Nephron (organoid): ENCODE results near the gene C1QTNF1.

Source experiments
- H3K27ac Mint-ChIP-seq, 3 experiments: 2 replicates each; pipeline ENCODE4 v1.8.0; 2020; ENCODE audit warnings: mixed read lengths in 3 of 3, mild to moderate bottlenecking in 2 of 3, moderate library complexity in 1 of 3
- H3K27me3 Mint-ChIP-seq: 2 replicates; pipeline ENCODE4 v1.8.0; 2021; ENCODE audit warnings: low read depth, mild to moderate bottlenecking, moderate library complexity, mixed read lengths
- H3K36me3 Mint-ChIP-seq: 2 replicates; pipeline ENCODE4 v1.8.0; 2020; ENCODE audit warnings: low read depth, mixed read lengths
- H3K4me1 Mint-ChIP-seq: 2 replicates; pipeline ENCODE4 v1.8.0; 2020; ENCODE audit warnings: mixed read lengths
- H3K4me3 Mint-ChIP-seq, 3 experiments: 2 replicates each; pipeline ENCODE4 v1.8.0; 2020; ENCODE audit warnings: mild to moderate bottlenecking in 3 of 3, mixed read lengths in 3 of 3, moderate library complexity in 2 of 3
- H3K9me3 Mint-ChIP-seq: 2 replicates; pipeline ENCODE4 v1.8.0; 2020; ENCODE audit warnings: mixed read lengths
- CTCF ChIP-seq, 3 experiments: fragments of 200-600 bp; sonication (generic); IDR thresholded peaks; one replicate each; pipeline ENCODE4 v1.5.0; 2021; ENCODE audit warnings: antibody characterized with exemption in 3 of 3; ENCODE audit not compliant: unreplicated experiment in 3 of 3

Gene C1QTNF1

DNA sequence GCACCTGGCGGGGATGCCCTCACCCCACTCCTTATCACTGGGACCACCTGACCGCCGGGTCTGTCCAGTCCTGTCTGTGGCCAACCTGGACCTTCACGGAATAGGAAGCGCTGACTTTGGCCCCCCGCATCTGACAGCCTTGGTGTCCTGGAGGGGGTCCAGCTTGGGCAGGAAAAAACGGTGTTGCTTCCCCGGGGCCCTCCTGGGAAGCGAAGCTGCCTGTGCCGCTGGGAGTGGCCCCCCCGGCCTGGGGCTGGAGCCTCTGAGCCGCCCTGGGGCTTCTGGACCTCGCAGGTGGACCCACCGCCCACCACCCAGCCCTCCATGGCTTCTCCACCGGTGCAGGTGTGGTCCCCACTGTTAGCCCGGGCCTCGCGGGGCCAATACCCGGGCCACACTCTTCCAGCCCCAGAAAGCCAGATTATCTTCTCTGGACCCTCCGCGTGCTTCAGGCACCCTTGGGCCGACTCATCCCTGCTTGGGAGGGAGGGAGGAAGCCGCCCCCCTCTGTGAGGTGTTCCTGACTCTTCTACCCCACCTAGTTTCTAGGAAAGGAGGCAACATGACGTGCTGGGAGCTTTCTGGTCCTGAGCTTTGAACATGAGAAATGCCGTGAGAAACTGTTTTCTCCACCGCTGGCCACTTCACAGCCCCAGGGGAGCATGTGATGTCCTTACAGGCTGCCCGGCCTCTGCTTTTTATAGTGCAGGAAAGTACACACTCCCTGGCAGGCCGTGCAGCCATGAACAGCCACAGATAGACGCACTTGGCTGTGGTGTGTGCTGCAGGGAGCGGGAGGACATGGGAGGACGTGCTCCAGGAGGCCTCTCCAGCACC is 1.1 kb downstream of the C1QTNF1 start:
- no peak for TF ChIP-seq CTCF (IDR thresholded peaks at IDR 0.05; ENCODE audit: unreplicated experiment in 3 of 3)
- Mint-ChIP-seq H3K27me3 (peaks cover 98% of the 10 kb centered on the region), H3K4me3 (peak overlapping the region; percentile 77 to 91 (median 80)), H3K9me3 (no peaks in the 10 kb centered on the region), H3K27ac (peak overlapping the region in 1 of 3 experiments; percentile 33), H3K36me3 (no peaks in the 10 kb centered on the region), H3K4me1 (peaks cover 17% of the 10 kb centered on the region)

DNA sequence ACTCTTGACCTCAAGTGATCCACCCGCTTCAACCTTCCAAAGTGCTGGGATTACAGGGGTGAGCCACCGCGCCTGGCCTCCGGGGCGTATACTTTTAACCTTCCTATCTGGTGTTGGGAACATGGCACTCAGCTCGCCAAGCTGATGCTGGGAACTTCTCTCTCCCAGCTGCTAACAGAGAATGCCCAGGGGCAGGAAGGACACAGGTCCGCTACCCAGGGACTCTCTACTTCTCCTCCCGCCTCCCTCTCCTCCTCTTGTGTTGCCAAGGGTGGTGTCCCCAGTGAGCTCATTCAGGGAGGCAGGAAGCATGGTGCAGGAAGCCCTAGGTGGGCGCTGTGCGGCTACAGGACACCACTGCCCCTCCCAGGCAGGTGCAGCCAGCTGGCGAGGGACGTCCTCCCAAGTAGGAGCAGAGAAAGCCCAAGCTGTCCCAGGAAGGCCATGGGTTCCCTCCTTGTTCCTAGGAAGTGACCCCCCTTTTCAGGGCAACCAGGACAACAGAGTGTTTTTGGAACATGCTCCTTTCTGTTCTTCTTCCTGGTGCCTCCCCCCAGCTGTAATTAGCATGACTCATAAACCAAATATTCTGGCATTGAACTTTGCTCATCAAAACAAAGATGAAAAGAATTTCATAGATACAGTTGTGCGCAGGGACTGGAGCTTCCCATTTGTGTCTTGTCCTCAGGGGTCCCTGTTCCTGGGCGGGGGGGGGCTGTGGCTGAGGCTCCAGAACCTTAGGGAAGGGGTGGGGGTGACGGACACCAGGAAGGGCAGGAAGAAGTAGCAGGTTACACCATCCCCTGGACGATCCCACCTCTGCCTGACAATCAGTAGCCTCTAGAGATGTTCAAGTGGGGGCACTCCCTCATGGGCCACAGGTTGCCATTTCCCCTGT is 2.7 kb downstream of the C1QTNF1 start:
- Mint-ChIP-seq H3K27ac (peak overlapping the region in 2 of 3 experiments; percentile 42 to 55), H3K4me3 (peak overlapping the region; percentile 46 to 70 (median 58)), H3K4me1 (peaks cover 17% of the 10 kb centered on the region), H3K9me3 (no peaks in the 10 kb centered on the region), H3K36me3 (no peaks in the 10 kb centered on the region), H3K27me3 (peaks cover 95% of the 10 kb centered on the region)
- no peak for TF ChIP-seq CTCF (IDR thresholded peaks at IDR 0.05; ENCODE audit: unreplicated experiment in 3 of 3)

GRCh38 chr17:79027274-79027924 is 3.4 kb downstream of the C1QTNF1 start:
- peak overlapping the region in 2 of 3 experiments; percentile 29 to 70 for H3K4me3 Mint-ChIP-seq
- H3K27ac Mint-ChIP-seq: peak overlapping the region in 2 of 3 experiments; percentile 41 to 55

DNA sequence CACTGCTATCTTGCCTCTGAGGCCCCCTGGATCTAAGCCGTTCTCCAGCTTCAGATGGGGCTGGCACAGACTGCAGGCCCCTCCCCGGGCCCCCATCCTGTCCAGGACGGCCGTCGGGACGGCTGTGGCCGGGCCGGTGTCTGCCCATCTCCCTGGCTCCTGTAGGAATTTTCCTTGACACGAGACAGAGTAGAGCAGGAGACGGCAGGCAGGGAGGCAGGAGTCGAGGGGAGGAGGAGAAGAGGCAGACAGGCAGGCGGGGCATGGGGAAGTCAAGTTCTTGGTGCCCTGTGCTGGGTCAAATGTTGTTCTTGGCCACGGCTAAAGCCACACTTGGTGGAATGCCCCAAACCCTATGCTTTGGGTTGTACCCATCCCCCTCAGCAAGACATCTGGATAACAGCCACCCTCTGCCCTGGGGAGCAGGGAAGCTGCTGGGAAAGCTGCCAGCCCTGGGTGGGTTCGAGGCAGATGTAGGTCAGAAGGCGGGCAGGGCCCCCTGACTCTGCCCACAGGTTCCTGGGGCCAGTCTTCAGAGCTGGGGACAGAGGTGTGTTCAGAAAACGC is 4.0 kb downstream of the C1QTNF1 start:
- Mint-ChIP-seq H3K36me3 (no peaks in the 10 kb centered on the region), H3K4me3 (peak overlapping the region in 2 of 3 experiments; percentile 29), H3K27me3 (peaks cover 92% of the 10 kb centered on the region), H3K27ac (no peak overlapping the region), H3K4me1 (peaks cover 17% of the 10 kb centered on the region), H3K9me3 (no peaks in the 10 kb centered on the region)
- no peak for TF ChIP-seq CTCF (IDR thresholded peaks at IDR 0.05; ENCODE audit: unreplicated experiment in 3 of 3)

More at GRCh38 chr17:79027274-79027924, 3.4 kb downstream of the C1QTNF1 start:
- Mint-ChIP-seq H3K27me3 (peaks cover 95% of the 10 kb centered on the region), H3K4me1 (peaks cover 17% of the 10 kb centered on the region), H3K36me3 (no peaks in the 10 kb centered on the region), H3K9me3 (no peaks in the 10 kb centered on the region)
- TF ChIP-seq CTCF (IDR thresholded peaks at IDR 0.05; ENCODE audit: unreplicated experiment in 3 of 3): no peak

GRCh38 chr17:79028496-79029326 is 4.7 kb downstream of the C1QTNF1 start:
- no peak for TF ChIP-seq CTCF (IDR thresholded peaks at IDR 0.05; ENCODE audit: unreplicated experiment in 3 of 3)
- H3K9me3 Mint-ChIP-seq: no peaks in the 10 kb centered on the region
- H3K27ac Mint-ChIP-seq: no peak overlapping the region
- H3K36me3 Mint-ChIP-seq: no peaks in the 10 kb centered on the region
- peaks cover 15% of the 10 kb centered on the region for H3K4me1 Mint-ChIP-seq
- H3K4me3 Mint-ChIP-seq: peak overlapping the region in 1 of 3 experiments; percentile 44
- H3K27me3 Mint-ChIP-seq: peaks cover 85% of the 10 kb centered on the region
